Left hindlimb (tissue), 1 donor: ENCODE measurements around the gene COL7A1.
"Not testable (repeated sequence)": the region's sequence is repeated elsewhere in the genome, so short reads cannot be mapped to it uniquely, and the experiment has no call there.

ENCODE experiments used
- DNase-seq: peaks from one replicate; pipeline ENCODE4 v3.0.0-alpha.2; 2018

COL7A1 gene

GRCh38 chr3:48560648-48561018, 34.5 kb downstream of the COL7A1 start:
- DNase-seq, result no peak

- no peak for DNase-seq
Observed at GRCh38 chr3:48558493-48559134, 36.5 kb downstream of the COL7A1 start.

- peak; percentile 99 for DNase-seq
Observed at GRCh38 chr3:48556796-48557626, 38.1 kb downstream of the COL7A1 start, which contains the start of gene PFKFB4. Gene PFKFB4 (minus strand): TSS chr3:48556803. CDS start chr3:48556777, 26 bp downstream.

GRCh38 chr3:48555949-48556795, 39.0 kb downstream of the COL7A1 start:
- no peak for DNase-seq

GRCh38 chr3:48555231-48555948, 39.7 kb downstream of the COL7A1 start:
- DNase-seq, result peak; percentile 25

- no peak for DNase-seq
Observed at GRCh38 chr3:48553886-48554845, 41.0 kb downstream of the COL7A1 start.

- DNase-seq, result no peak
Observed at GRCh38 chr3:48553361-48553760, 41.8 kb downstream of the COL7A1 start.

- DNase-seq, result no peak
Observed at GRCh38 chr3:48552111-48552951, 42.8 kb downstream of the COL7A1 start.

- not testable (repeated sequence) for DNase-seq
Observed at GRCh38 chr3:48551651-48552050, 43.5 kb downstream of the COL7A1 start.

- peak; percentile 77 for DNase-seq
Observed at GRCh38 chr3:48548729-48549705, 46.1 kb downstream of the COL7A1 start.

- DNase-seq, result no peak
Observed at GRCh38 chr3:48548126-48548525, 47.0 kb downstream of the COL7A1 start.

GRCh38 chr3:48546203-48546829, 48.8 kb downstream of the COL7A1 start:
- DNase-seq, result no peak

GRCh38 chr3:48544141-48544540, 51.0 kb downstream of the COL7A1 start:
- DNase-seq, result no peak

GRCh38 chr3:48543271-48543866, 51.8 kb downstream of the COL7A1 start:
- DNase-seq, result no peak

GRCh38 chr3:48538451-48538850, 56.7 kb downstream of the COL7A1 start:
- DNase-seq, result no peak

GRCh38 chr3:48536785-48537184, 58.3 kb downstream of the COL7A1 start:
- no peak for DNase-seq

GRCh38 chr3:48536116-48536515, 59.0 kb downstream of the COL7A1 start:
- no peak for DNase-seq

GRCh38 chr3:48535578-48535977, 59.6 kb downstream of the COL7A1 start:
- DNase-seq, result no peak
